OCI-LY7 (cell line): ENCODE data around the gene LOXHD1.

ENCODE experiments used
- EZH2phosphoT487 ChIP-seq: fragments of 200-600 bp; sonication (generic); IDR thresholded peaks from 2 replicates; pipeline ENCODE4 v1.6.1; 2018; ENCODE audit warnings: low read depth, borderline replicate concordance, mild to moderate bottlenecking, mixed run types, antibody characterized with exemption, low read length, moderate library complexity, mixed read lengths
- TF ChIP-seq, protein P1 (sequence below): fragments of 200-600 bp; sonication (generic); conservative IDR thresholded peaks from 2 replicates; pipeline ENCODE4 v1.5.1; 2014; ENCODE audit warnings: mild to moderate bottlenecking, antibody characterized with exemption, low read length, moderate library complexity, mixed read lengths

DNA sequence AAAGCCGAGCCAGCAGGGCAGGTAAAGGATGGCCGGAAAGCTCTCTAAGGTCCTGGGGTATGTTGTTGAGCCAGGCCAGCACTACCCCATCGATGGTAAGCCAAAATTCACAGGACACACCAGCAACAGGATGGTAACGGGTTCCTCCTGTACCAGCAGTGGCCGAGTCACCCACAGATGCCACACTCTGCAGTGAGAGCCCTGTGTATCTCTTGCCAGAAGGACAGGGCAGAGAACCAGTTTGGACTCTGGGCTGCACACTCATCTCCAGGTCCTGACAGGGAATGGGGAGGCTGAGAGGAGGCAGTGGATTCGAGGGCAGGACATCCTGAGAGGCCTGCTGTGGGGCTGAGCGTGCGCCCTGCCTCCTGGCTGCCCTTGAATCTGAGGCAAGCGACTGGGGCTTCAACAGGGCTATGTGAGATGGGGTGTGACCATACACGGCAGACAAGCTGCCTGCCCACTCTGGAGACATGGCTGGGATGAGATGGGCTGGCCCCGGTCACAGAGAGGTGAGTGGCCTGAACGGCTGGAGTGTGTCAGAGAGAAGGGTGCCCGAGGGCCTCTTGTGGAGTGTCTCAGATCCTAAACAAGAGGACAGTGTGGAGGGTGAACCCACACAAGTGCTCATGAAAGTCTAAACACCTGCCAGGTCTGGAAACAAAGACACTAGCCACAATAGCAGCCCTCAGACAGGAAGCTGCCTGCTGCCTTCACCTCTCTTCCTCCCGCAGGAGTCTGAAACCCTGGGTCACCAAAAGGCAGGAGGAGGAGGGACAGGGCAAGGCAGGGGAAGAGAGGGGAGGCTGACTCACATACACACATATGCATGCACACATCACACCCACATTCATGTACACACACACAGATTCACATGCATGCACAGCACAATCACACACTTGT lies 182.3 kb downstream of the LOXHD1 start:
- TF ChIP-seq, protein P1, sequence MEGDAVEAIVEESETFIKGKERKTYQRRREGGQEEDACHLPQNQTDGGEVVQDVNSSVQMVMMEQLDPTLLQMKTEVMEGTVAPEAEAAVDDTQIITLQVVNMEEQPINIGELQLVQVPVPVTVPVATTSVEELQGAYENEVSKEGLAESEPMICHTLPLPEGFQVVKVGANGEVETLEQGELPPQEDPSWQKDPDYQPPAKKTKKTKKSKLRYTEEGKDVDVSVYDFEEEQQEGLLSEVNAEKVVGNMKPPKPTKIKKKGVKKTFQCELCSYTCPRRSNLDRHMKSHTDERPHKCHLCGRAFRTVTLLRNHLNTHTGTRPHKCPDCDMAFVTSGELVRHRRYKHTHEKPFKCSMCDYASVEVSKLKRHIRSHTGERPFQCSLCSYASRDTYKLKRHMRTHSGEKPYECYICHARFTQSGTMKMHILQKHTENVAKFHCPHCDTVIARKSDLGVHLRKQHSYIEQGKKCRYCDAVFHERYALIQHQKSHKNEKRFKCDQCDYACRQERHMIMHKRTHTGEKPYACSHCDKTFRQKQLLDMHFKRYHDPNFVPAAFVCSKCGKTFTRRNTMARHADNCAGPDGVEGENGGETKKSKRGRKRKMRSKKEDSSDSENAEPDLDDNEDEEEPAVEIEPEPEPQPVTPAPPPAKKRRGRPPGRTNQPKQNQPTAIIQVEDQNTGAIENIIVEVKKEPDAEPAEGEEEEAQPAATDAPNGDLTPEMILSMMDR, result no peak
- TF ChIP-seq EZH2phosphoT487, result no peak
